IPS-NIHi7 (cell line): ENCODE measurements around the gene HDGFL2.

Experiments used
- DNase-seq: peaks from one replicate; pipeline ENCODE4 v3.0.0; 2012; ENCODE audit warnings: mixed read lengths; ENCODE audit errors: extremely low spot score

The HDGFL2 gene

GRCh38 chr19:4472174-4472974 is at the start of gene HDGFL2:
TSS of gene HDGFL2 (plus strand) at chr19:4472297. CDS start at chr19:4472351, 54 bp downstream.
- no peak for DNase-seq

- DNase-seq: no peak
These were observed 48.5 kb upstream of the HDGFL2 start for GRCh38 chr19:4423416-4424126.

GRCh38 chr19:4425537-4425936 is 46.6 kb upstream of the HDGFL2 start:
- DNase-seq: no peak

- DNase-seq: no peak
These were observed 43.6 kb upstream of the HDGFL2 start for GRCh38 chr19:4428326-4428975.

- DNase-seq: no peak
These were observed 42.8 kb upstream of the HDGFL2 start for GRCh38 chr19:4429256-4429655.

GRCh38 chr19:4429771-4430171 is 42.3 kb upstream of the HDGFL2 start:
- no peak for DNase-seq

- DNase-seq: no peak
These were observed 41.3 kb upstream of the HDGFL2 start for GRCh38 chr19:4430760-4431159.

- no peak for DNase-seq
These were observed 40.8 kb upstream of the HDGFL2 start for GRCh38 chr19:4431296-4431695.

GRCh38 chr19:4431808-4432674 is 40.1 kb upstream of the HDGFL2 start:
- DNase-seq: no peak

GRCh38 chr19:4432918-4433506 is 39.1 kb upstream of the HDGFL2 start:
- DNase-seq: no peak

GRCh38 chr19:4434391-4434790 is 37.7 kb upstream of the HDGFL2 start:
- no peak for DNase-seq

GRCh38 chr19:4436231-4436630 is 35.9 kb upstream of the HDGFL2 start:
- DNase-seq: no peak

GRCh38 chr19:4437103-4437502 is 35.0 kb upstream of the HDGFL2 start:
- DNase-seq: no peak

GRCh38 chr19:4439243-4439642 is 32.9 kb upstream of the HDGFL2 start:
- no peak for DNase-seq

GRCh38 chr19:4441994-4442818 is 29.9 kb upstream of the HDGFL2 start:
- no peak for DNase-seq

GRCh38 chr19:4442819-4443146 is 29.3 kb upstream of the HDGFL2 start:
- no peak for DNase-seq

- DNase-seq: no peak
These were observed 28.9 kb upstream of the HDGFL2 start for GRCh38 chr19:4443188-4443587.

- no peak for DNase-seq
These were observed 27.9 kb upstream of the HDGFL2 start for GRCh38 chr19:4443966-4444764.
